Right lobe of liver (tissue), 6 donors: ENCODE measurements around the gene NXPE4. TPM values are rescaled to one million over a fixed set of nuclear protein-coding genes. Genes with fewer than 3 reads are reported as not detected.

Source experiments
- ATAC-seq, 4 donors: fragments of 200-7000 bp; cut with Tn5 transposase; one replicate each; pipeline ENCODE4 v1.9.1; 2020; ENCODE audit warnings: mild to moderate bottlenecking in 4 of 4, moderate library complexity in 4 of 4
- DNase-seq, 3 donors: peaks; one replicate each; pipeline ENCODE4 v3.0.0-alpha.2; 2020
- H3K27ac ChIP-seq, 3 donors: fragments of 200-600 bp; one replicate each; pipeline ENCODE4 v1.8.0; 2022
- H3K27me3 ChIP-seq, 2 donors: fragments of 200-600 bp; one replicate each; pipeline ENCODE4 v1.8.0; 2022
- H3K36me3 ChIP-seq, 4 donors: fragments of 200-600 bp; sonication (generic) in 1 of 4; one replicate each; pipeline versions ENCODE4 v1.5.1 to v1.8.0; 2017 to 2022; ENCODE audit warnings: control low read depth in 1 of 4
- H3K4me1 ChIP-seq, 4 donors: fragments of 200-600 bp; sonication (generic) in 1 of 4; one replicate each; pipeline versions ENCODE4 v1.5.1 to v1.8.0; 2017 to 2022; ENCODE audit warnings: control low read depth in 1 of 4
- H3K4me3 ChIP-seq, 3 donors: fragments of 200-600 bp; one replicate each; pipeline ENCODE4 v1.8.0; 2022
- H3K9me3 ChIP-seq, 4 donors: fragments of 200-600 bp; sonication (generic) in 1 of 4; one replicate each; pipeline versions ENCODE4 v1.5.1 to v1.8.0; 2017 to 2022; ENCODE audit warnings: control low read depth in 1 of 4
- CTCF ChIP-seq, 4 donors: fragments of 200-600 bp in 3 of 4; fragments of 450-650 bp in 1 of 4; IDR thresholded peaks; one replicate each; pipeline versions ENCODE4 v1.5.1 to v1.8.0; 2016 to 2022; ENCODE audit warnings: antibody characterized with exemption in 4 of 4, mild to moderate bottlenecking in 2 of 4
- POLR2A ChIP-seq: fragments of 450-650 bp; IDR thresholded peaks from one replicate; pipeline ENCODE4 v1.6.1; 2017; ENCODE audit warnings: antibody characterized with exemption, mild to moderate bottlenecking
- WGBS: methylation state at CpG from one replicate; pipeline ENCODE4 v1.1.6; 2018; ENCODE audit warnings: low coverage, low lambda C conversion rate; ENCODE audit not compliant: insufficient coverage; ENCODE audit errors: missing lambda C conversion rate; 5-methylcytosine and 5-hydroxymethylcytosine counted together
- intact Hi-C, 2 donors: fragments of 100-400 bp; cut with DNase I; formaldehyde crosslinking; loops; one replicate each; pipeline versions ENCODE4 v1.11.2 to v1.14.1; 2022
- total RNA-seq, 6 experiments: library from RNA; depleted of rRNA in 2 of 6; stranded (reverse); fragments of >200 nt in 2 of 6; fragmentation: NEBNext Ultra II Directional in 3 of 6; extraction: Animal tissue kit (Norgen Biotek cat#: 25700) in 3 of 6; gene quantifications; one replicate each; pipeline versions ENCODE4 v1.1.0 to v1.2.4, GENCODE V29; 2016 to 2023
- donor health status: DM: no; HTN: yes; CAD: no.
- donor health status: DM: no; HTN: no; CAD: no.
- donor health status: DM: no; HTN: no; CAD: no.
- donor health status: DM: no; HTN: yes; CAD: no.
- donor health status: DM: no; HTN: yes; CAD: no.

The NXPE4 gene
- total RNA-seq, 6 experiments from 2014 or later = not detected

- DNase-seq (no peak), ATAC-seq (no peak)
- 53% methylated on average over 2 of the region's 2 CpGs for WGBS
- no peak overlapping the region for H3K4me3 ChIP-seq
- no peak for TF ChIP-seq CTCF (IDR thresholded peaks at IDR 0.05)
- no peak for TF ChIP-seq POLR2A
- no peaks in the 10 kb centered on the region for H3K4me1 ChIP-seq
- H3K9me3 ChIP-seq = no peaks in the 10 kb centered on the region
- intact Hi-C loops = no loop called here
- H3K36me3 ChIP-seq = no peaks in the 10 kb centered on the region
- H3K27me3 ChIP-seq = no peaks in the 10 kb centered on the region
- H3K27ac ChIP-seq = no peak overlapping the region
These were observed 41.9 kb downstream of the NXPE4 start for GRCh38 chr11:114553642-114554041.

DNA sequence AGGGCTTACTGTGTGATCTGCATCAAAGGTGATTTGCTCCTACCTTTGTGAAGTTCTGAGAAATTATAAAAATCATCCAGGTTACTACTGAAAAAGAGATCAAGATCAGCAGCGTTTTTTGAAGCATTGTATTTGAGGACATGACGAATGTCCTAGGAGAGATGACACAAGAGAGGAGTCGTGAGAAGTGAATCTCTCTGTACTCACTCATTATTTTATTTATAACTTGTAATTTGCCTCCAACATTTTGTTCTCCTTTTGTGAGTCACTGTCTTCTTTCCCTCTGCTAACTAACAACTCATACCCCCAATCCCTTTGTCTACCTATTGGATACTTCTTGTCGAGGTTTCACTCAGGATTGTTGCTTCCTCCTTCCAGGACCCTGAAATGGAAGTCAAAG is 44.5 kb downstream of the NXPE4 start:
- 51% methylated on average over 4 of the region's 4 CpGs for WGBS
- no peak overlapping the region for H3K27ac ChIP-seq
- no peaks in the 10 kb centered on the region for H3K9me3 ChIP-seq
- H3K36me3 ChIP-seq = no peaks in the 10 kb centered on the region
- ATAC-seq (no peak), DNase-seq (no peak)
- no peak overlapping the region for H3K4me3 ChIP-seq
- no peak for TF ChIP-seq POLR2A
- no peak for TF ChIP-seq CTCF (IDR thresholded peaks at IDR 0.05)
- intact Hi-C loops = no loop called here
- H3K4me1 ChIP-seq = no peaks in the 10 kb centered on the region
- H3K27me3 ChIP-seq = no peaks in the 10 kb centered on the region

DNA sequence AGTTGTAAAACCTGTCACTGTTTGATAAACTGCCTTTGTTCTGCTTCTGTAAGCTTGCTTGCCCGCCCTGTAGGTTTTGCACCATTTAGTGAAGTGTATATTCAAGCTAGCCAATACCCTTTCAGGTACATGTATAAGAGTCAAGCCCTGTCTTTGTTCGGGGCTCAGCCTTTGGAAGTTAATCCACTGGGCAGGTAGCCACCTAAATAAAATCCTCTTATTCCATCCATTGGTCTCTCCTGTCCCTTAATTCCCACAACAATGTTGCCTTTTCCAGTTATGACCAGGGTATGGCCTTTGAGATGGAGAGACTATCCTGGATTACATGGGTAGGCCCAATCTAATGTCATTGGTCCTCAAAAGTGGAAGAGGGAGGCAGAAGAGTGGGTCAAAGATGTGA is 69.9 kb downstream of the NXPE4 start:
- H3K36me3 ChIP-seq = no peaks in the 10 kb centered on the region
- no peak for ATAC-seq
- no peak for TF ChIP-seq POLR2A
- TF ChIP-seq CTCF (IDR thresholded peaks at IDR 0.05) = no peak
- WGBS = 69% methylated on average over 2 of the region's 2 CpGs
- H3K4me1 ChIP-seq = no peaks in the 10 kb centered on the region
- no peak for DNase-seq
- H3K9me3 ChIP-seq = no peaks in the 10 kb centered on the region
- H3K27me3 ChIP-seq = no peaks in the 10 kb centered on the region
- H3K27ac ChIP-seq = no peak overlapping the region
- no peak overlapping the region for H3K4me3 ChIP-seq
- intact Hi-C loops = no loop called here

GRCh38 chr11:114524122-114524521 is 71.5 kb downstream of the NXPE4 start:
- Histone ChIP-seq H3K4me1 (no peaks in the 10 kb centered on the region), H3K36me3 (no peaks in the 10 kb centered on the region), H3K27me3 (no peaks in the 10 kb centered on the region), H3K9me3 (no peaks in the 10 kb centered on the region), H3K4me3 (no peak overlapping the region), H3K27ac (no peak overlapping the region)
- 50% methylated on average over 1 of the region's 1 CpG for WGBS
- ATAC-seq (no peak), DNase-seq (no peak)
- intact Hi-C loops = no loop called here
- TF ChIP-seq POLR2A (no peak), CTCF (IDR thresholded peaks at IDR 0.05) (no peak)

GRCh38 chr11:114522818-114523217 is 72.8 kb downstream of the NXPE4 start:
- Histone ChIP-seq H3K27me3 (no peaks in the 10 kb centered on the region), H3K36me3 (no peaks in the 10 kb centered on the region), H3K4me3 (no peak overlapping the region), H3K9me3 (no peaks in the 10 kb centered on the region), H3K4me1 (no peaks in the 10 kb centered on the region), H3K27ac (no peak overlapping the region)
- intact Hi-C loops = no loop called here
- 44% methylated on average over 2 of the region's 2 CpGs for WGBS
- no peak for TF ChIP-seq CTCF (IDR thresholded peaks at IDR 0.05)
- no peak for TF ChIP-seq POLR2A
- ATAC-seq = no peak
- no peak for DNase-seq
